ENCODE measurements around the gene ADAMTS18. TPM values are rescaled to one million over a fixed set of nuclear protein-coding genes. Genes with fewer than 3 reads are reported as not detected.

Gene ADAMTS18
- total RNA-seq, 2 donors from 2014 or later: not detected

GRCh38 chr16:77434022-77434529, 758 bp downstream of the ADAMTS18 start:
- TF ChIP-seq CTCF (IDR thresholded peaks at IDR 0.05): no peak

GRCh38 chr16:77433146-77433545, 1.7 kb downstream of the ADAMTS18 start:
- no peaks in the 10 kb centered on the region for H3K9me3 ChIP-seq
- no peak for TF ChIP-seq CTCF (IDR thresholded peaks at IDR 0.05)
- H3K4me3 ChIP-seq: no peak overlapping the region
- H3K27me3 ChIP-seq: peaks cover 3 to 6% of the 10 kb centered on the region in 2 donors
- no peak for DNase-seq (ENCODE audit: low spot score)
- H3K36me3 ChIP-seq: no peaks in the 10 kb centered on the region
- H3K4me1 ChIP-seq: peaks cover 0 to 6% of the 10 kb centered on the region in 2 donors
- H3K27ac ChIP-seq: no peak overlapping the region

More at GRCh38 chr16:77434022-77434529, 758 bp downstream of the ADAMTS18 start:
- Histone ChIP-seq H3K9me3 (no peaks in the 10 kb centered on the region), H3K4me1 (peaks cover 0 to 6% of the 10 kb centered on the region in 2 donors), H3K27me3 (peaks cover 3 to 6% of the 10 kb centered on the region in 2 donors), H3K27ac (no peak overlapping the region), H3K36me3 (no peaks in the 10 kb centered on the region), H3K4me3 (no peak overlapping the region)
- DNase-seq (ENCODE audit: low spot score): no peak

- TF ChIP-seq CTCF (IDR thresholded peaks at IDR 0.05): no peak
- no peak overlapping the region for H3K27ac ChIP-seq
- no peaks in the 10 kb centered on the region for H3K9me3 ChIP-seq
- H3K36me3 ChIP-seq: no peaks in the 10 kb centered on the region
- DNase-seq (ENCODE audit: low spot score): no peak
- H3K27me3 ChIP-seq: peaks cover 3 to 6% of the 10 kb centered on the region in 2 donors
- no peak overlapping the region for H3K4me3 ChIP-seq
- peaks cover 0 to 6% of the 10 kb centered on the region in 2 donors for H3K4me1 ChIP-seq
These were observed 2.6 kb downstream of the ADAMTS18 start for GRCh38 chr16:77432264-77432663.

GRCh38 chr16:77430787-77431585, 3.8 kb downstream of the ADAMTS18 start:
- H3K27me3 ChIP-seq: peaks cover 3 to 6% of the 10 kb centered on the region in 2 donors
- no peak for TF ChIP-seq CTCF (IDR thresholded peaks at IDR 0.05)
- no peaks in the 10 kb centered on the region for H3K36me3 ChIP-seq
- H3K4me1 ChIP-seq: peaks cover 0 to 6% of the 10 kb centered on the region in 2 donors
- no peak for DNase-seq (ENCODE audit: low spot score)
- H3K4me3 ChIP-seq: no peak overlapping the region
- H3K27ac ChIP-seq: no peak overlapping the region
- H3K9me3 ChIP-seq: no peaks in the 10 kb centered on the region

GRCh38 chr16:77430360-77430759, 4.5 kb downstream of the ADAMTS18 start:
- Histone ChIP-seq H3K9me3 (no peaks in the 10 kb centered on the region), H3K4me3 (no peak overlapping the region), H3K27ac (no peak overlapping the region), H3K27me3 (peaks cover 3 to 6% of the 10 kb centered on the region in 2 donors), H3K36me3 (no peaks in the 10 kb centered on the region), H3K4me1 (peaks cover 0 to 6% of the 10 kb centered on the region in 2 donors)
- no peak for TF ChIP-seq CTCF (IDR thresholded peaks at IDR 0.05)
- DNase-seq (ENCODE audit: low spot score): no peak

Measured in right atrium auricular region (tissue), 2 donors.